Mesenchymal stem cell (in vitro differentiated cells and primary cell): ENCODE measurements around the gene NPAS3. TPM values are rescaled to one million over a fixed set of nuclear protein-coding genes. Genes with fewer than 3 reads are reported as not detected.
A peak's percentile ranks its signal among the peaks of the same experiment; 100 is the strongest.

Experiments
- DNase-seq: peaks from one replicate; pipeline ENCODE4 v3.0.0-alpha.2; 2013
- H2AFZ ChIP-seq: one replicate; pipeline ENCODE4 v1.6.1; 2013; ENCODE audit warnings: low read depth, mild to moderate bottlenecking, control low read depth, inconsistent platforms, low read length, moderate library complexity
- H2AK5ac ChIP-seq: 2 replicates; pipeline ENCODE4 v1.6.1; 2013; ENCODE audit warnings: low read length, moderate library complexity, mild to moderate bottlenecking, inconsistent platforms; ENCODE audit not compliant: severe bottlenecking
- H2BK120ac ChIP-seq: one replicate; pipeline ENCODE4 v1.6.1; 2013; ENCODE audit warnings: low read depth, mild to moderate bottlenecking, inconsistent platforms, low read length, moderate library complexity
- H2BK12ac ChIP-seq, 2 experiments: one replicate each; pipeline ENCODE4 v1.6.1; 2013; ENCODE audit warnings: inconsistent platforms in 2 of 2, low read length in 2 of 2, mild to moderate bottlenecking in 2 of 2, moderate library complexity in 2 of 2, control low read depth in 1 of 2
- H2BK15ac ChIP-seq: one replicate; pipeline ENCODE4 v1.6.1; 2013; ENCODE audit warnings: mild to moderate bottlenecking, low read depth, inconsistent platforms; ENCODE audit not compliant: poor library complexity, severe bottlenecking
- H2BK5ac ChIP-seq: 2 replicates; pipeline ENCODE4 v1.6.1; 2013; ENCODE audit warnings: low read depth, mild to moderate bottlenecking, low read length, control low read depth, inconsistent platforms; ENCODE audit not compliant: poor library complexity, severe bottlenecking
- H3K14ac ChIP-seq, 2 experiments: one replicate each; pipeline ENCODE4 v1.6.1; 2013; ENCODE audit warnings: inconsistent platforms in 2 of 2, low read length in 2 of 2, control low read depth in 1 of 2, mild to moderate bottlenecking in 1 of 2, moderate library complexity in 1 of 2
- H3K18ac ChIP-seq, 2 experiments: one replicate each; pipeline ENCODE4 v1.6.1; 2013; ENCODE audit warnings: inconsistent platforms in 2 of 2, low read length in 2 of 2, control low read depth in 1 of 2, low read depth in 1 of 2, mild to moderate bottlenecking in 1 of 2
- H3K23ac ChIP-seq, 2 experiments: one replicate each; pipeline ENCODE4 v1.6.1; 2013; ENCODE audit warnings: inconsistent platforms in 2 of 2, low read length in 2 of 2, mild to moderate bottlenecking in 2 of 2, moderate library complexity in 2 of 2, control low read depth in 1 of 2
- H3K27ac ChIP-seq: 2 replicates; pipeline ENCODE4 v1.5.1; 2013; ENCODE audit warnings: mild to moderate bottlenecking, moderate library complexity, low read length, control low read depth, inconsistent platforms; ENCODE audit not compliant: poor library complexity, severe bottlenecking
- H3K27me3 ChIP-seq, 2 experiments: 2 replicates each; pipeline versions ENCODE4 v1.6.1 to v1.7.0; 2013; ENCODE audit warnings: low read length in 2 of 2, mild to moderate bottlenecking in 2 of 2, moderate library complexity in 2 of 2, control low read depth in 1 of 2, inconsistent platforms in 1 of 2; ENCODE audit not compliant: control insufficient read depth in 1 of 2, insufficient read depth in 1 of 2
- H3K36me3 ChIP-seq, 2 experiments: 2 replicates each; pipeline versions ENCODE4 v1.6.1 to v1.7.0; 2013; ENCODE audit warnings: low read length in 2 of 2, control low read depth in 1 of 2, inconsistent platforms in 1 of 2, low read depth in 1 of 2, mild to moderate bottlenecking in 1 of 2; ENCODE audit not compliant: insufficient read depth in 2 of 2, control insufficient read depth in 1 of 2
- H3K4ac ChIP-seq, 2 experiments: one replicate each; pipeline ENCODE4 v1.6.1; 2013; ENCODE audit warnings: inconsistent platforms in 2 of 2, low read length in 2 of 2, mild to moderate bottlenecking in 2 of 2, moderate library complexity in 2 of 2, control low read depth in 1 of 2, low read depth in 1 of 2
- H3K4me1 ChIP-seq: 2 replicates; pipeline ENCODE4 v1.6.1; 2013; ENCODE audit warnings: low read depth, low read length, control low read depth; ENCODE audit not compliant: control insufficient read depth, insufficient read depth
- H3K4me2 ChIP-seq: 2 replicates; pipeline ENCODE4 v1.6.1; 2013; ENCODE audit warnings: low read length, mild to moderate bottlenecking, inconsistent platforms; ENCODE audit not compliant: poor library complexity, severe bottlenecking
- H3K4me3 ChIP-seq, 2 experiments: 2 replicates each; pipeline versions ENCODE4 v1.5.1 to v1.7.0; 2013; ENCODE audit warnings: low read length in 2 of 2, mild to moderate bottlenecking in 2 of 2, control low read depth in 1 of 2, low read depth in 1 of 2; ENCODE audit not compliant: insufficient read depth in 1 of 2
- H3K79me1 ChIP-seq: replicated peaks from 2 replicates; pipeline ENCODE4 v1.6.1; 2013; ENCODE audit warnings: mild to moderate bottlenecking, control low read depth, low read length, inconsistent platforms; ENCODE audit not compliant: poor library complexity, severe bottlenecking
- H3K9ac ChIP-seq: 2 replicates; pipeline ENCODE4 v1.7.0; 2013; ENCODE audit warnings: mild to moderate bottlenecking, low read length, moderate library complexity
- H3K9me3 ChIP-seq: 2 replicates; pipeline ENCODE4 v1.7.0; 2013; ENCODE audit warnings: mild to moderate bottlenecking, low read length; ENCODE audit not compliant: control insufficient read depth
- H4K8ac ChIP-seq: one replicate; pipeline ENCODE4 v1.6.1; 2013; ENCODE audit warnings: inconsistent platforms, mild to moderate bottlenecking, low read length, moderate library complexity
- H4K91ac ChIP-seq: one replicate; pipeline ENCODE4 v1.6.1; 2013; ENCODE audit warnings: mild to moderate bottlenecking, low read length, inconsistent platforms
- WGBS: methylation state at CpG from one replicate; pipeline ENCODE4 v1.1.7; 2013; ENCODE audit warnings: mixed read lengths; 5-methylcytosine and 5-hydroxymethylcytosine counted together
- polyA plus RNA-seq, 2 experiments: library from polyadenylated mRNA; stranded (reverse); fragments of 200-250 nt; gene quantifications; one replicate each; pipeline ENCODE4 v1.2.3, GENCODE V29; 2013

Gene NPAS3
- 2.7 TPM for polyA plus RNA-seq (2013, experiment 1 of 2)
- polyA plus RNA-seq (2013, experiment 2 of 2) = 2.9 TPM

GRCh38 chr14:32938719-32939253 is at the start of gene NPAS3:
NPAS3 (plus strand) TSS chr14:32938879.
- Histone ChIP-seq H2AK5ac (no peak within 1 kb of the TSS), H2BK12ac (peak within 1 kb of the TSS; percentile 15 to 86), H3K79me1 (no peaks in the 10 kb centered on the region), H2BK15ac (peak within 1 kb of the TSS; percentile 95), H2BK120ac (peak within 1 kb of the TSS; percentile 98), H3K4me2 (peak within 1 kb of the TSS; percentile 83), H3K4me3 (peak within 1 kb of the TSS; percentile 71 to 82), H3K4me1 (peaks cover 20% of the 10 kb centered on the region), H3K9me3 (no peaks in the 10 kb centered on the region), H4K8ac (peak within 1 kb of the TSS; percentile 90), H3K18ac (peak within 1 kb of the TSS; percentile 79 to 86), H3K4ac (peak within 1 kb of the TSS; percentile 75 to 90), H3K14ac (peak within 1 kb of the TSS; percentile 53 to 86), H3K36me3 (no peaks in the 10 kb centered on the region), H4K91ac (peak within 1 kb of the TSS; percentile 75), H3K27me3 (peaks cover 25 to 31% of the 10 kb centered on the region in 2 experiments), H3K27ac (no peak within 1 kb of the TSS), H3K23ac (peak within 1 kb of the TSS; percentile 34 to 90), H3K9ac (peak within 1 kb of the TSS; percentile 96), H2BK5ac (no peak within 1 kb of the TSS), H2AFZ (no peak within 1 kb of the TSS)
- WGBS = 2% methylated on average over 13 of the region's 92 CpGs
- DNase-seq = no peak

- H3K79me1 ChIP-seq = no peaks in the 10 kb centered on the region
- 12% methylated on average over 7 of the region's 10 CpGs for WGBS
- H2BK12ac ChIP-seq = no peak overlapping the region
- H3K36me3 ChIP-seq = no peaks in the 10 kb centered on the region
- no peak overlapping the region for H2BK15ac ChIP-seq
- H2BK5ac ChIP-seq = no peak overlapping the region
- H3K27me3 ChIP-seq = no peaks in the 10 kb centered on the region
- H3K4me1 ChIP-seq = no peaks in the 10 kb centered on the region
- peak overlapping the region; percentile 42 for H3K4me2 ChIP-seq
- H3K9ac ChIP-seq = peak overlapping the region; percentile 93
- no peak overlapping the region for H3K27ac ChIP-seq
- peak overlapping the region in 1 of 2 experiments; percentile 3 for H3K18ac ChIP-seq
- H3K4ac ChIP-seq = peak overlapping the region in 1 of 2 experiments; percentile 33
- no peak overlapping the region for H3K23ac ChIP-seq
- H2AK5ac ChIP-seq = no peak overlapping the region
- peak overlapping the region in 1 of 2 experiments; percentile 80 for H3K4me3 ChIP-seq
- no peak overlapping the region for H2AFZ ChIP-seq
- H2BK120ac ChIP-seq = no peak overlapping the region
- H3K9me3 ChIP-seq = no peaks in the 10 kb centered on the region
- peak; percentile 77 for DNase-seq
- H4K8ac ChIP-seq = no peak overlapping the region
- H4K91ac ChIP-seq = no peak overlapping the region
- no peak overlapping the region for H3K14ac ChIP-seq
Observed at GRCh38 chr14:32896979-32897697, 41.5 kb upstream of the NPAS3 start.

DNA sequence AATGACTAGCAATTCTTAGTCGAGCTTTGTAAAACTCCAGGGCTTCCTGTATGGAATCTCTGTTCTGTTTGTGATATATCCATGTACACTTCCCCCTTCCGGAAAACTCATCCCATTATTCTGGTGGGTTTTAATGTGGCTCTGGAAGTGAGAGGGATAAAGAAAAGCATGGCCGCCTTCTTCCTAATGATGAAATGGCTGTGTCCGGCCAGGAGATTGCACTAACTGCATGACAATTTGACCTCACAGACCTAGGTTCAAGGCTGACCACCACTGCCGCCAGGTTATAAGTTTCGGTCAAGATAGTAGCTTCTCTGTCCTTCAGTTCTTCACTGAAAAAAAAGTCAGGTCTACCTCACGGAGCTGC is 41.0 kb upstream of the NPAS3 start:
- H3K9ac ChIP-seq = peak overlapping the region; percentile 93
- H2BK12ac ChIP-seq = peak overlapping the region; percentile 29 to 82

DNA sequence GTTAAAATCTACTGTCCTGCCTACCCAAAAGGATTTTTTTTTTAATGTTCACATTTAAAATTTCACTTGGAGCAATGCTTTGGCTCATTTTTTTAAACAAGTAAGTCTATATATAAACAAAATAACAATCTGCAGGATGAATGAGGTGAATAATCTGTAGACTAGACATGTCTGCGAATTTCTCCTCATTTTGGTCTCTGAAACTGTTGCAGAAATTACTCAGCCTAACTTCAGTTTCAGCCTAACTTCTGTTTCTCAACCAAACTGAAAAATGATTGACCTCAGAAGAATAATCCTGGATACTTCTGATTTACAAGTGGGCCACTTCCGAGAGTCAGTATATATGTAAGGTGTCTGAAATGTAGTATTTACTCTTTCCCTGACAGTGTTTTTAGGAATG is 39.8 kb upstream of the NPAS3 start:
- H3K36me3 ChIP-seq = no peaks in the 10 kb centered on the region
- H2AFZ ChIP-seq = no peak overlapping the region
- no peak overlapping the region for H3K23ac ChIP-seq
- no peak overlapping the region for H2BK5ac ChIP-seq
- no peaks in the 10 kb centered on the region for H3K27me3 ChIP-seq
- 100% methylated on average over 2 of the region's 2 CpGs for WGBS
- no peak overlapping the region for H4K91ac ChIP-seq
- no peak for DNase-seq
- no peak overlapping the region for H2BK15ac ChIP-seq
- H2BK12ac ChIP-seq = no peak overlapping the region
- H2BK120ac ChIP-seq = no peak overlapping the region
- H4K8ac ChIP-seq = no peak overlapping the region
- no peak overlapping the region for H3K9ac ChIP-seq
- no peak overlapping the region for H2AK5ac ChIP-seq
- no peaks in the 10 kb centered on the region for H3K9me3 ChIP-seq
- no peaks in the 10 kb centered on the region for H3K79me1 ChIP-seq
- no peak overlapping the region for H3K4me2 ChIP-seq
- no peaks in the 10 kb centered on the region for H3K4me1 ChIP-seq
- H3K27ac ChIP-seq = no peak overlapping the region
- H3K18ac ChIP-seq = no peak overlapping the region
- no peak overlapping the region for H3K4ac ChIP-seq
- no peak overlapping the region for H3K4me3 ChIP-seq
- H3K14ac ChIP-seq = no peak overlapping the region

More for the DNA sequence above, 41.0 kb upstream of the NPAS3 start:
- Histone ChIP-seq H3K4me3 (peak overlapping the region in 1 of 2 experiments; percentile 80), H3K14ac (no peak overlapping the region), H3K79me1 (no peaks in the 10 kb centered on the region), H2BK120ac (peak overlapping the region; percentile 77), H3K23ac (no peak overlapping the region), H3K4me2 (no peak overlapping the region), H3K27ac (no peak overlapping the region), H3K4me1 (no peaks in the 10 kb centered on the region), H3K18ac (peak overlapping the region in 1 of 2 experiments; percentile 66), H2BK15ac (peak overlapping the region; percentile 28), H4K91ac (no peak overlapping the region), H3K4ac (peak overlapping the region; percentile 54 to 67), H3K9me3 (no peaks in the 10 kb centered on the region), H2AFZ (peak overlapping the region; percentile 18), H3K27me3 (no peaks in the 10 kb centered on the region), H2BK5ac (no peak overlapping the region), H3K36me3 (no peaks in the 10 kb centered on the region), H2AK5ac (no peak overlapping the region), H4K8ac (peak overlapping the region; percentile 95)
- no peak for DNase-seq
- 92% methylated on average over 5 of the region's 7 CpGs for WGBS
